DOHH2 (cell line): ENCODE results near the gene RNF8.

Experiments
- EZH2phosphoT487 ChIP-seq: fragments of 200-600 bp; sonication (generic); IDR thresholded peaks from 2 replicates; pipeline ENCODE4 v1.6.1; 2017; ENCODE audit warnings: borderline replicate concordance, mild to moderate bottlenecking, antibody characterized with exemption, low read length, moderate library complexity, mixed read lengths
- TF ChIP-seq, protein P1 (sequence below): fragments of 200-600 bp; sonication (generic); IDR thresholded peaks from one replicate; pipeline ENCODE4 v1.5.1; 2014; ENCODE audit warnings: antibody characterized with exemption, mild to moderate bottlenecking, low read depth, low read length; ENCODE audit not compliant: poor library complexity, severe bottlenecking

DNA sequence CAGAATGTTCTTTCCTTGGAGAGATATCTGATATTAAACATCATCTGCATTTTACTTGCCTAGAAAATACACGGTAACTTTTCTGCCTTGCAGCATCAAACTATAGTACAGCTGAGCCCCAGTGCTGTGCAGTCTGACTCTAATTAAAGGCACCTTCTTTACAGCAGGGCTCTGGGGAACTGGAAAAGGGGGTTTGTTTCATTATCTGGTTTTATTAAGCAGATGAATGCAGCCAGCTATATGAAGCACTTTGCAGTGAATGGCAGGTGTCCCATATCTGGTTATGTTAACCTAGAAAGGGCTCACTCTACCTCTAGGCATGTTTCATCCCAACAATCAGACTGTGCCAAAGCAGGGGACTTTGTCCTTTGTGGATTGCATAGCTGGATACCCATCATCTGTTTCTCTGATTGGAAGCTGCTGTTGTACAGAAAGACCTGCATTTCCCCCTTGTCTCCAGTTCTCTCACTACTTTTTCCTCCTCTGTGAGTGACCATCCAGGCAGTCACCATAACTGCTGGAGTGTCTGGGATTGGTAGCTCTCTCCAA is 39.7 kb downstream of the RNF8 start:
- TF ChIP-seq, protein P1, sequence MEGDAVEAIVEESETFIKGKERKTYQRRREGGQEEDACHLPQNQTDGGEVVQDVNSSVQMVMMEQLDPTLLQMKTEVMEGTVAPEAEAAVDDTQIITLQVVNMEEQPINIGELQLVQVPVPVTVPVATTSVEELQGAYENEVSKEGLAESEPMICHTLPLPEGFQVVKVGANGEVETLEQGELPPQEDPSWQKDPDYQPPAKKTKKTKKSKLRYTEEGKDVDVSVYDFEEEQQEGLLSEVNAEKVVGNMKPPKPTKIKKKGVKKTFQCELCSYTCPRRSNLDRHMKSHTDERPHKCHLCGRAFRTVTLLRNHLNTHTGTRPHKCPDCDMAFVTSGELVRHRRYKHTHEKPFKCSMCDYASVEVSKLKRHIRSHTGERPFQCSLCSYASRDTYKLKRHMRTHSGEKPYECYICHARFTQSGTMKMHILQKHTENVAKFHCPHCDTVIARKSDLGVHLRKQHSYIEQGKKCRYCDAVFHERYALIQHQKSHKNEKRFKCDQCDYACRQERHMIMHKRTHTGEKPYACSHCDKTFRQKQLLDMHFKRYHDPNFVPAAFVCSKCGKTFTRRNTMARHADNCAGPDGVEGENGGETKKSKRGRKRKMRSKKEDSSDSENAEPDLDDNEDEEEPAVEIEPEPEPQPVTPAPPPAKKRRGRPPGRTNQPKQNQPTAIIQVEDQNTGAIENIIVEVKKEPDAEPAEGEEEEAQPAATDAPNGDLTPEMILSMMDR, result no peak
- TF ChIP-seq EZH2phosphoT487, result no peak
